Suppressor macrophage (primary cell): Measurements from ENCODE around the gene DDX18.

Source experiments
- DNase-seq, 4 experiments: peaks; one replicate each; pipeline ENCODE4 v3.0.0-alpha.2; 2020 to 2022

The DDX18 gene

GRCh38 chr2:117835990-117836760 lies 21.7 kb downstream of the DDX18 start:
- DNase-seq: peak; percentile 66 to 85 (median 76)

GRCh38 chr2:117845304-117845703 lies 30.8 kb downstream of the DDX18 start:
- DNase-seq: no peak

DNA sequence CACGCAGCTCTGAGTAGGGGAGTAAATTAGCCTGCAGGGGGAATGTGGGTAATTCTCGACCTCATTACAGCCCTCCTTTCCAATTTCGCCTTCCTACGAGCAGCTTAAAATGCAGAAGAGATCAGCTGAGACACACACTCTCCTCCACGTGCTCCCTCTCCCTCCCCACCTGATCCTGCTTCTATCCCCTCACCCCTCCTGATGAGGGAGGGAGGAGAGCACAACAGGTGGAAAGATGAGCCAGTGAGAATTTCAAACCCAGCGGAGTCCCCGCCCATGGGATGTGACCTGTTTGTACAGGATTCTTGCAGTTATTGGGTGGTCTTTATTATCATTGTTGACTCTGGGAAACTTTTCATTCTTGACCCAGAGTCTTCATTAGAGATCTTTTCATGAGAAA lies 35.5 kb downstream of the DDX18 start:
- no peak for DNase-seq

DNA sequence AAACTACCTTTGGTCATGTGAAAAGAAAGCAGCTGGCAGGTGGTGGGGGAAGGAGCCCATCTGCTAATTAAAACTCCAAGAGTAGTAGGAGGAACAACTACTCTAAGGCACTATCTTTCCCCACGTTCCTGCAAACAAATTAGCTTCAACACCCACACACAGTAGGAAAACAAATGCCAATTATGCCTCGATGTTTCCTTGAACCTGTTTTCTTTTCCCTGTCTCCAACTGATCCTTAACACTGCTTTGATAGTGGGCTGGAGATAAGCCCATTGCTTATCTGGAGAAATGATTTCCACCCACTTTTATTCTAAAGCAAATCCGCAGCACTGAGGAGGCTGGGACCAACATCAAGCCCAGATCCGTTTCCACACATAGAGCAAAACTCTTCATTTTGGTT lies 36.0 kb downstream of the DDX18 start:
- no peak for DNase-seq

- DNase-seq: no peak
These were observed 37.5 kb downstream of the DDX18 start for GRCh38 chr2:117851969-117852368.

DNA sequence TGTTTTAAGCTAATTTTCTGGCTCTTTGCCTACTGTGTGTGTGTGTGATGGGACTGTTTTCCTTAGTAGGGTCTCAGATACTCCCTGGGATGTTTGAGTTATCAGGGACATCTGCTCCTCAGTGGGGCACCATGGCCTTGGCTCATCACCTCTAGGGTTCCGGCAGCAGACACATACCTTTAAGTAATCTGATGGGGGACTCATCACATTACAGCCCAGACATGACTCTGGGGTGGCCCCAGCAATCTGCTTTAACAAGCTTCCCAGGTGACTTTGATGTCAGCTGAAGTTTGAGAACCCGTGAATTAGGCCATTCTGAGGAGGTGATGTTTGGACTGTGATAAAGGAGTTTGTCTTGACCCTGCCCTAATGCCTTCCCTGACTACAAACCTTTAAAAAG lies 38.8 kb downstream of the DDX18 start:
- no peak for DNase-seq

- DNase-seq: no peak
These were observed 39.4 kb downstream of the DDX18 start for GRCh38 chr2:117853873-117854272.

- no peak for DNase-seq
These were observed 40.1 kb downstream of the DDX18 start for GRCh38 chr2:117854610-117855009.

- no peak for DNase-seq
These were observed 41.4 kb downstream of the DDX18 start for GRCh38 chr2:117855886-117856285.

DNA sequence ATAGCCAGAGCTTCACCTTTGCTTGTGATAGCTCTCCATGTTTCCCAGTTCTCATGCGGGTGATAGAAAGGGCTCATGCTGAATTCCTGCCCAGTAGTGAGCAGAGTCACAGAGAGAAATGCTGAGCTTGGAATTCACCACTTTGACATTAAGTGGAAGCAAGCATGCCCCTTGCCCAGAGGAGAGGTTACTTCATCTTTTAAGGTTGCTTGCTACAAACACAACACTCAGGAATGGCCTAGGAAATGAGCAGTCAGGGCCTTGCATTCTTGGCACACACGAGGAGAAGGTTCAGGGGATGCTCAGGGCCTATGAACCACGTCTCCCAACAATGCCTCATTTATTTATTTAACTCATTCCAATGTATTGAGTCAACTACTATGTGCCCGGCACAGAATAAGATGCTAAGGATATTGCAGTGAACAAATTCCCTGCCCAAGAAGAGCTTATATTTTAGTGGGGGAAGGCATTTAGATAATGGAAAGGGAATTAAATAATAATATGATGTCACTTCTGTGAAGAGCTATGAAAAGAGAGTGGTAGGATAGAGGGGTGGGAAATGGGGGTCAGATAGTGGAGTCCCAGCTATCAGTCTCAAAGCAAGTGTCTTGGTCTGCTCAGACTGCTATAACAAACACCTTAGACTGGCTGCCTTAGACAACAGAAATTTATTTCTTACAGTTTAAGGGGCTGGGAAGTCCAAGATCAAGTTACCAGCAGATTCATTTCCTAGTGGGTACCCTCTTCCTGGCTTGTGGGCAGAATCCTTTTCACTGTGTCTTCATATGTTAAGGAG lies 42.1 kb downstream of the DDX18 start:
- no peak for DNase-seq

DNA sequence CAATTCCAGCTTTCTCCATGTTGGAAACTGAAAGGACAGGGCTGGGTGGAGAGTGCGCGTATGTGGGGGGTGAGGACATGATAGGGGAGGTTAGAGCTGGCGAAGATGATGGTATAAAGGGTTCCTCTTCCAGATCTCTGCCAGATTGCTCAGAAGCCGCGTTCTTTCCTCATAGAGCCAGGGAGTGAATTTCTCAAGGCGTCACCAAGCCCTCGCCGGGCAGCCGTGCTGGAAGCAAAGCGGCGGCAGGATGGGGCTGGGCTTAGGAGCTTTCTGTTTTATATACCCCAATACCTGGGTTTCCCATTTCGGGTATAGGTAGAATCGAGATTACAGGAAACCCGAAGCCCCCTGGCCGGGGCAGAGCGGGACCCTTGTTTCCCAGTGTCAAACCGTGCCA lies 43.8 kb downstream of the DDX18 start:
- DNase-seq: no peak

DNA sequence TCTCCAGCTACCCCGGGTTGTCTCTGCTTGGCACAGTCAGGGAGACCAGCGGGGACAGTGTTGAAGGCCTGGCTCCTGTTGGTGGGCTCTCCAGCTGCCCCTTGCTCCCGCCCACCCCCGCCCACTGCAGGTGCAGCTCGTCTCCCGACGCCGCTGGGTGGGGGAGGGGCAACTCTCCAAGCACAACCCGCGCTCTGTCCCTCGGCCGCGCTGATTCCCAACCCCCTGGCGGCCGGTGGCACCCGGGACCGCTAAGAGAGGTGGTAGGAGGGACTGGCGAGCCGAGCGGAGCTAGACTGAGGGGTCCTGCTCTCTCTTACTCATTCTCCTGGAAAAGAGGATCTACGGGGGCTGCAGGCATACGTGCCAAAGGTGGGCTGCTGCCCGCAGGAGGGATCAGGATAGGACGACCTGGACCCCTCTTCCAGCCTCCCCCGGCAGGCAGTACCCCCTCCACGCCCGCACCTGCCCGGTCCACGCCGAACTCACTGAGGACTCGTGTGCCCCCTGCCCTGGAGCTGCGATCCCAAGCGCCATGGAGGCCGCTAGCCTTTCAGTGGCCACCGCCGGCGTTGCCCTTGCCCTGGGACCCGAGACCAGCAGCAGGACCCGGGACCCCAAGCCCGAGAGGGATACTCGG lies 44.5 kb downstream of the DDX18 start:
- DNase-seq: no peak

GRCh38 chr2:117859532-117859911 lies 45.0 kb downstream of the DDX18 start:
- no peak for DNase-seq

DNA sequence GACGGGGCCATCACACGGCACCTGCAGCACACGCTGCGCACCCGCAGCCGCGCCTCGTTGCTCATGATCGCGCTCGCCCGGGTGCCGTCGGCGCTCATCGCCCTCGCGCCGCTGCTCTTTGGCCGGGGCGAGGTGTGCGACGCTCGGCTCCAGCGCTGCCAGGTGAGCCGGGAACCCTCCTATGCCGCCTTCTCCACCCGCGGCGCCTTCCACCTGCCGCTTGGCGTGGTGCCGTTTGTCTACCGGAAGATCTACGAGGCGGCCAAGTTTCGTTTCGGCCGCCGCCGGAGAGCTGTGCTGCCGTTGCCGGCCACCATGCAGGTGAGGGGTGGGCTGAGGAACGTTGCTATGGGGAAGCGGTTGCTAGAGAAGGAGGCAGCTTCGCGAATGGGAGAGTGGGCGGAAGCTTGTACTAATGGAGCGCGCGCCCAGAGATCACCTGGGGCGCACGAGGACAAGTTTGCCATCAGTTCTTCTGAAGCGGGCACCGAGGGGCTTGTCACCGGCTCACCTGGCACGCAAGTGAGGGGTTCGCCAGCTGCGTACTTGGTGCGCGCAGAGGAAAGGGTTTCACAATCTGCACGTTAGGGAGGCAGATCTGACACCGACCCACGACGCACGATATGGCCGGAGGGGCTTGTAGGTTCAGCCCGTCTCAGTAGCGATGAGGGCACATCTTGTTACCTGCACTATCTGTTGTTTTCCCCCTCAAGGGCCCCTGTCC lies 45.6 kb downstream of the DDX18 start:
- no peak for DNase-seq

- DNase-seq: no peak
These were observed 48.0 kb downstream of the DDX18 start for GRCh38 chr2:117862459-117862858.

GRCh38 chr2:117875786-117876185 lies 61.3 kb downstream of the DDX18 start:
- no peak for DNase-seq

DNA sequence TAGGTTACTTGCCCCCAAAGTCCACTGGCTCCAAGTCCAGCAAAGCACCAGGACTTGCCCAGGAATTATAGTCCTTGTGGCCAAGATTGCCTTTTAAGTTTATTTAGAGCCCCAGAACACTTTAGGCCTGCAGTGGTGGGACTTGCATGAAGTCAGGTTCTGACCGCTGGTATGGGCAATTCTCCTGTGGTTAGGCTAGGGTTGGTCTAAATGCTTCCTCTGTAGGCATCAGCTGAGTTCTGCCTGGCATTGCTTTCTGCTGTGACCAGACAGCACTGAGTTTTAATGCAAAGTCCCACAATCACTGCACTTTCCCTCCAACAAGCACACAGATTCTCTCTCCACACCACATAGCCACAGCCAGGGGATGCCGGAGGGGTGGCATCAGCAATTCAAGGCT lies 64.5 kb downstream of the DDX18 start:
- DNase-seq: no peak
